ENCODE results near the gene ROM1.
A peak's percentile ranks its signal among the peaks of the same experiment; 100 is the strongest.

ROM1 gene

DNA sequence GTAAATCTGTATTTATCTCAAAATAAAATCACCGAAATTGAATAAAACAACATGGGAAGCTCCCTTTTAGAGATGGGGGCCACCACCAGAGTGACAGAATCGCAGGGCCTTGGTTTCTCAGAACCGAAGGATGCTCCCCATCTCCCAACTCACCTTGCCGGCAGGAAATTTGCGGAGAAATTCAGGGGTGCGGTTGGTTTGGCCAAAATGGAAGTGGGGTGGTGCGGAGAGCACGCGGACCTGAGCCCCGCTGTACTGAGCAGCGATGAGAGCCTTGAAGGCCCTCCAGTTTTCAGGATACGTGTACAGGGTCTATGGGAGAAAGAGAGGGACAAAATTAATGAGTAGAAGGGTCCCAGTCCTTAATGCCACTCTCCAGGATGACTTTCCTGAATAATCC is 40.6 kb upstream of the ROM1 start:
- Histone ChIP-seq H3K4me1 (ENCODE audit: insufficient read depth, insufficient read length) (peaks cover 14% of the 10 kb centered on the region), H3K36me3 (ENCODE audit: insufficient read depth, insufficient read length, low read length) (peaks cover 81% of the 10 kb centered on the region), H3K9ac (ENCODE audit: insufficient read length, low read depth) (peak overlapping the region; percentile 100), H3K27me3 (ENCODE audit: insufficient read depth, insufficient read length) (no peaks in the 10 kb centered on the region), H3K4me3 (ENCODE audit: insufficient read length, low read depth) (peak overlapping the region; percentile 97), H3K9me3 (ENCODE audit: insufficient read depth, low read length) (no peaks in the 10 kb centered on the region)
- no peak for DNase-seq (ENCODE audit: low read depth, low spot score)
- TF ChIP-seq YY1 (IDR thresholded peaks at IDR 0.05; ENCODE audit: insufficient read depth, insufficient read length) (no peak), ZNF274 (IDR thresholded peaks at IDR 0.05; ENCODE audit: low read depth, low read length) (no peak), SUZ12 (IDR thresholded peaks at IDR 0.05; ENCODE audit: extremely low read depth, insufficient read depth, insufficient read length) (no peak)

DNA sequence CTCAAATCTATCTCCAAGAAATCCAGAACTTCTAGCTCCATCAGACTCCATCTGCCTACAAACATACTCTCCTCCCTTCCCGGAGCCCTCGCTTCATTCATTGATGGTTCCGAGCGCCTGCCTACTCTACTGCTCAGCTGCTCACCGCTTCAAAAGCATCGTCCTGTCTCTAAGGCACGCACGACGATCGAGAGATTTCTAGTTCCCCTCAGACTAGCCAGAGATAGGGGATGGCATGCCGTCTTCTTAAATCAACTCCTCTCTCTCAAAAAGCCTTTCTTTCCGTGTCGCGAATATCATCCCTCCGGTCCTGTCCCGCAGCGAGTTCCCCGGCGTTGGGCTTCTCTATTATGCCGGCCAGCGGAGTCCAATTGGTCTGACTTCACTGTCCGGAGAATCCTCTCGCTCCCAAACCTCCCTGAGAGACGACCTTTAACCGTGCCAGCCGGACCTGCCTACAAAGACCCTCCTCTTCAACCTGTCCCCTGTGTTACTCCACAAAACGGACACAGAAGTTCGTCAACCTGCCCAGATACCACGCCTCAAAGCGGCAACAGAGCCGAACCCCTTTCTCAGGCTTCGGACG is 40.0 kb upstream of the ROM1 start:
- H3K9me3 ChIP-seq (ENCODE audit: insufficient read depth, low read length), result no peaks in the 10 kb centered on the region
- peak overlapping the region; percentile 100 for H3K9ac ChIP-seq (ENCODE audit: insufficient read length, low read depth)
- TF ChIP-seq YY1 (IDR thresholded peaks at IDR 0.05; ENCODE audit: insufficient read depth, insufficient read length), result no peak
- no peak for TF ChIP-seq ZNF274 (IDR thresholded peaks at IDR 0.05; ENCODE audit: low read depth, low read length)
- no peak for TF ChIP-seq SUZ12 (IDR thresholded peaks at IDR 0.05; ENCODE audit: extremely low read depth, insufficient read depth, insufficient read length)
- no peaks in the 10 kb centered on the region for H3K27me3 ChIP-seq (ENCODE audit: insufficient read depth, insufficient read length)
- H3K4me1 ChIP-seq (ENCODE audit: insufficient read depth, insufficient read length), result peaks cover 14% of the 10 kb centered on the region
- no peak for DNase-seq (ENCODE audit: low read depth, low spot score)
- peaks cover 81% of the 10 kb centered on the region for H3K36me3 ChIP-seq (ENCODE audit: insufficient read depth, insufficient read length, low read length)
- H3K4me3 ChIP-seq (ENCODE audit: insufficient read length, low read depth), result peak overlapping the region; percentile 97

DNA sequence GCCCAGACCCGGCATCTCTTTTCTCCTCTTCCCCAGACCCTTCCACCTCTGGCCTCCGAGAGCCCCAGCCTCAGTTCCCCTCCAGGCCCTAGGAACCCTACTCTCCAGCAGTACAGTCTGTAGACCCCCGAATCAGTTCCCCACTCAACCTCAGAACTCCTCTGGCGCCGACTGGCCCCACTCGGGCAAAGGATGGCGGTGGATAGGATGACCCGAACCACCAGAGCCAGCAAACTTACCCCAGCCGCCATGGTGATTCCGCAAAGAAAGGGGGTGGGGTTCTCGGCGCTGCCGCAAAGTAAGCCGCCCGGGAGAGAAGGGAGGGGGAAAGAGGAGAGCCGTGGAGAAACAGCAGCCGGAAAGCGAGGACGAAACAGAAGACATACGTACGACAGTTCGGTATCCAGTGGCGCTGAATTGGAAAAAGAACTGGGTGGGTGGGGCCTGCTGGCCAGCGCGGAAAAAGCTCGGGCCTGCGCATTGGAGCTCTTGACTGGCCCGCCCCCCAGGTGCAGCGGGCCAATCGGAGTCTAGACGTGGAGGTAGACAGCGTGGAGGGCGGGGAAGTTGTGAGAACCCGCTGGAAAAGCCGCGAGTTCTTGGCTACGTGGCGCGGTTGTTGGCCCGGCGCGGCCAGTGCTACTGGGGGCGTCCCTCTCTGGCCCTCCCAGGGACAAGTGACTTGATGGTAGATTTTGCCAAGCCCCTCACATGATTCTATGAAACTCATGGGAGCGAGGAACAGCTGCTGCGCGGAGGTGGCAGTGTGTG is 39.3 kb upstream of the ROM1 start, which contains the start of gene EEF1G:
Gene EEF1G (minus strand): TSS at position 300 of the 771 bp plus-strand sequence. CDS start 49 bp downstream, at position 251.
- DNase-seq (ENCODE audit: low read depth, low spot score), result peak; percentile 100
- TF ChIP-seq ZNF274 (IDR thresholded peaks at IDR 0.05; ENCODE audit: low read depth, low read length) (no peak), YY1 (IDR thresholded peaks at IDR 0.05; ENCODE audit: insufficient read depth, insufficient read length) (peak; percentile 74), SUZ12 (IDR thresholded peaks at IDR 0.05; ENCODE audit: extremely low read depth, insufficient read depth, insufficient read length) (no peak)
- peak within 1 kb of the TSS; percentile 100 for H3K9ac ChIP-seq (ENCODE audit: insufficient read length, low read depth)
- H3K9me3 ChIP-seq (ENCODE audit: insufficient read depth, low read length), result no peaks in the 10 kb centered on the region
- H3K4me3 ChIP-seq (ENCODE audit: insufficient read length, low read depth), result peak within 1 kb of the TSS; percentile 97
- H3K36me3 ChIP-seq (ENCODE audit: insufficient read depth, insufficient read length, low read length), result peaks cover 81% of the 10 kb centered on the region
- H3K4me1 ChIP-seq (ENCODE audit: insufficient read depth, insufficient read length), result peaks cover 14% of the 10 kb centered on the region
- no peaks in the 10 kb centered on the region for H3K27me3 ChIP-seq (ENCODE audit: insufficient read depth, insufficient read length)

DNA sequence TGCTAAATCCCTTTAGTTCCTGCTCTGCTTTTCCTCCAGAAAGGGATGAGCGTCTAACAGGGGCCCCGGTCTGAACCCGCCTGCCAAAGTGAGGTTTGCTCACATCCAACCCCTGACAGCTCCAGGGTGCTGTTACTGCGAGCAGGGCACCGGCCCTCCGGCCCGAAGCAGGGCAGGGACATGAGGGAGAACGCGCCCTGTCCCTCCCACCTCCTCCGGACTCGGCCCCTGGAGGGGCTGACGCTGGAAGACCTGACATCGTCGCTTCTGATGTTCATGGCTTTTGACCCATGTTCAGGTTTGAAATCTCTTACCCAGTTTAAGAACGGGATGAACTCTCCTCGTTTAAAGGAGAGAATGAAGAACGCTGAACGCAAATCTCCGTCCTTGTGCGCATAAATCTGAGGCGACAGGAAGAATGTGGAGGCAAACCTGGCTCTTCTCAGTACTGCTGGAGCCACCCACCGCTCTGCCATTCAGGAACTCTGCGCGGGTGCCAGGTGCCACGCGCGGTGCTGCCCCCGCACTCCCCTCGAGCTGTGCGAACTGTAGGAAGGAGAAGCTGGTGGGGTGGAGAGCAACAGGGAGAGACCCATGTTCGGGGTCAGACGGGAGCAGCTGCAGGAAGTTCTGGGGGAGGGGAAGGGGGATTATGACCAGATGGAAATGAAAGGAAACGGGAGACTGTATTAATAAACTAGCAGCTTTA is 38.5 kb upstream of the ROM1 start:
- no peak for DNase-seq (ENCODE audit: low read depth, low spot score)
- Histone ChIP-seq H3K36me3 (ENCODE audit: insufficient read depth, insufficient read length, low read length) (peaks cover 78% of the 10 kb centered on the region), H3K4me1 (ENCODE audit: insufficient read depth, insufficient read length) (peaks cover 14% of the 10 kb centered on the region), H3K9ac (ENCODE audit: insufficient read length, low read depth) (peak overlapping the region; percentile 99), H3K4me3 (ENCODE audit: insufficient read length, low read depth) (peak overlapping the region; percentile 86), H3K27me3 (ENCODE audit: insufficient read depth, insufficient read length) (no peaks in the 10 kb centered on the region), H3K9me3 (ENCODE audit: insufficient read depth, low read length) (no peaks in the 10 kb centered on the region)
- no peak for TF ChIP-seq ZNF274 (IDR thresholded peaks at IDR 0.05; ENCODE audit: low read depth, low read length)
- TF ChIP-seq SUZ12 (IDR thresholded peaks at IDR 0.05; ENCODE audit: extremely low read depth, insufficient read depth, insufficient read length), result no peak
- TF ChIP-seq YY1 (IDR thresholded peaks at IDR 0.05; ENCODE audit: insufficient read depth, insufficient read length), result no peak

DNA sequence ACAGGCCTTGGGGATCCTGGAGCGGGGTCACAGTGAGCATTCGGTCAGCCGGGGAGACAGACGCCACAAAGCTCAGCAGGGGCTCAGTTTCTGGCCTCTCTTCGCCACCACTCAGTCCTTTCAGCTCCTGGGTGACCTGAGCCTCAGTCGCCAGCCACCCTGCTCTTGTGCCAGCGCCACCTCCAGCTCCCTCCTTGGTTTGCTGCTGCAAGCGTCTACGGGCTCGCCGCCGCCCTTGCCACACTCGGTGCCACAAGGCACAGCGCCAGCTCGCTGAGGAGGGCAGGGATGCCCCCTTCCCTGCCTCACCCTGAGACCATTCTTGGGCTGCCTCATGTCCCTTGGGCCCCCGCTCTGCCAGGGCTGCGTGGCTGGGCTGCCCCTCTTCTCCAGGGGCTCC is 37.9 kb upstream of the ROM1 start:
- peaks cover 78% of the 10 kb centered on the region for H3K36me3 ChIP-seq (ENCODE audit: insufficient read depth, insufficient read length, low read length)
- peak overlapping the region; percentile 86 for H3K4me3 ChIP-seq (ENCODE audit: insufficient read length, low read depth)
- H3K4me1 ChIP-seq (ENCODE audit: insufficient read depth, insufficient read length), result peaks cover 14% of the 10 kb centered on the region
- no peaks in the 10 kb centered on the region for H3K27me3 ChIP-seq (ENCODE audit: insufficient read depth, insufficient read length)
- no peak for DNase-seq (ENCODE audit: low read depth, low spot score)
- TF ChIP-seq YY1 (IDR thresholded peaks at IDR 0.05; ENCODE audit: insufficient read depth, insufficient read length) (no peak), ZNF274 (IDR thresholded peaks at IDR 0.05; ENCODE audit: low read depth, low read length) (no peak), SUZ12 (IDR thresholded peaks at IDR 0.05; ENCODE audit: extremely low read depth, insufficient read depth, insufficient read length) (no peak)
- H3K9me3 ChIP-seq (ENCODE audit: insufficient read depth, low read length), result no peaks in the 10 kb centered on the region
- peak overlapping the region; percentile 99 for H3K9ac ChIP-seq (ENCODE audit: insufficient read length, low read depth)

DNA sequence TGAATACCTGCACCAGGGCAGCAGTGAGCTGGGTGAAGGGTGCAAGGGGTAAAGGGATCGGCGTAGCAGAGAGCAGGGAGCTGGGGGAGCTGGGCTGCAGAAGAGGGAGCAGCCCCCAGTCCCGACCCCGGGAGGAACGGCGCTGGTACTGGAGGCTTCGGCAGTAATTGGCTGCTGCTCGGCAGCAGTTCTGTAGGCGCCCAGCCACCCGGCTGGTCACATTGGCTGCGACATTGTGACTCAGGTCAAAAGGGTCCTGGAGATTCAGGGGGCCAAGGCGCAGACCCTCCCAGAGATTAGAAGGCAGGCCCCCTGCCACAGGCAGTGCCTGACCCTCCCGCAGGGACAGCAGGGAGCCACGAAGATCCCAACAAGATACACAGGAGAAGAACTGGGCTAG is 37.2 kb upstream of the ROM1 start:
- Histone ChIP-seq H3K4me3 (ENCODE audit: insufficient read length, low read depth) (peak overlapping the region; percentile 86), H3K9me3 (ENCODE audit: insufficient read depth, low read length) (no peaks in the 10 kb centered on the region), H3K4me1 (ENCODE audit: insufficient read depth, insufficient read length) (peaks cover 14% of the 10 kb centered on the region), H3K36me3 (ENCODE audit: insufficient read depth, insufficient read length, low read length) (peaks cover 74% of the 10 kb centered on the region), H3K27me3 (ENCODE audit: insufficient read depth, insufficient read length) (no peaks in the 10 kb centered on the region), H3K9ac (ENCODE audit: insufficient read length, low read depth) (peak overlapping the region; percentile 99)
- no peak for DNase-seq (ENCODE audit: low read depth, low spot score)
- TF ChIP-seq SUZ12 (IDR thresholded peaks at IDR 0.05; ENCODE audit: extremely low read depth, insufficient read depth, insufficient read length) (no peak), ZNF274 (IDR thresholded peaks at IDR 0.05; ENCODE audit: low read depth, low read length) (no peak), YY1 (IDR thresholded peaks at IDR 0.05; ENCODE audit: insufficient read depth, insufficient read length) (no peak)

All from NT2/D1 (cell line).